Neural crest cell (in vitro differentiated cells): ENCODE results near the gene RNASEH1. TPM values are rescaled to one million over a fixed set of nuclear protein-coding genes. Genes with fewer than 3 reads are reported as not detected.
"Not testable (repeated sequence)": the region's sequence is repeated elsewhere in the genome, so short reads cannot be mapped to it uniquely, and the experiment has no call there.

Experiments
- DNase-seq: peaks from one replicate; pipeline ENCODE4 v3.0.0; 2021; ENCODE audit warnings: low read depth, mixed read lengths, low spot score
- H3K27ac Mint-ChIP-seq: one replicate; pipeline ENCODE4 v1.8.0; 2021; ENCODE audit warnings: mild to moderate bottlenecking, mixed read lengths; ENCODE audit not compliant: unreplicated experiment
- H3K27me3 Mint-ChIP-seq: 2 replicates; pipeline ENCODE4 v1.8.0; 2021; ENCODE audit warnings: low read depth, mild to moderate bottlenecking, mixed read lengths
- H3K36me3 Mint-ChIP-seq: 2 replicates; pipeline ENCODE4 v1.8.0; 2021; ENCODE audit warnings: low read depth, mild to moderate bottlenecking, mixed read lengths
- H3K4me1 Mint-ChIP-seq: 2 replicates; pipeline ENCODE4 v1.8.0; 2021; ENCODE audit warnings: mixed read lengths
- H3K4me3 Mint-ChIP-seq: one replicate; pipeline ENCODE4 v1.8.0; 2021; ENCODE audit warnings: mild to moderate bottlenecking, mixed read lengths
- H3K9me3 Mint-ChIP-seq: 2 replicates; pipeline ENCODE4 v1.8.0; 2021; ENCODE audit warnings: mixed read lengths
- CTCF ChIP-seq: fragments of 200-600 bp; sonication (generic); conservative IDR thresholded peaks from 2 replicates; pipeline ENCODE4 v1.5.0; 2021; ENCODE audit warnings: antibody characterized with exemption, mild to moderate bottlenecking
- total RNA-seq: library from RNA; stranded (reverse); gene quantifications from 2 replicates; pipeline ENCODE4 v1.2.1, GENCODE V29; 2021

The RNASEH1 gene
- total RNA-seq, 1 donor from 2014 or later, result 33.7 TPM

GRCh38 chr2:3581367-3582262 is 23.5 kb upstream of the RNASEH1 start:
- peaks cover 39% of the 10 kb centered on the region for H3K36me3 Mint-ChIP-seq
- H3K27ac Mint-ChIP-seq, result no peak overlapping the region
- H3K4me3 Mint-ChIP-seq, result no peak overlapping the region
- H3K4me1 Mint-ChIP-seq, result peaks cover 34% of the 10 kb centered on the region
- DNase-seq, result no peak
- H3K9me3 Mint-ChIP-seq, result no peaks in the 10 kb centered on the region
- TF ChIP-seq CTCF, result no peak
- no peaks in the 10 kb centered on the region for H3K27me3 Mint-ChIP-seq

GRCh38 chr2:3580449-3580848 is 22.3 kb upstream of the RNASEH1 start:
- Mint-ChIP-seq H3K36me3 (peaks cover 44% of the 10 kb centered on the region), H3K27ac (no peak overlapping the region), H3K27me3 (no peaks in the 10 kb centered on the region), H3K4me3 (peak overlapping the region; percentile 21), H3K4me1 (peaks cover 43% of the 10 kb centered on the region), H3K9me3 (no peaks in the 10 kb centered on the region)
- TF ChIP-seq CTCF, result no peak
- DNase-seq, result no peak

GRCh38 chr2:3578987-3579386 is 20.9 kb upstream of the RNASEH1 start:
- H3K4me1 Mint-ChIP-seq, result peaks cover 53% of the 10 kb centered on the region
- H3K4me3 Mint-ChIP-seq, result peak overlapping the region; percentile 98
- H3K36me3 Mint-ChIP-seq, result peaks cover 44% of the 10 kb centered on the region
- H3K9me3 Mint-ChIP-seq, result no peaks in the 10 kb centered on the region
- DNase-seq, result no peak
- no peak overlapping the region for H3K27ac Mint-ChIP-seq
- no peaks in the 10 kb centered on the region for H3K27me3 Mint-ChIP-seq
- TF ChIP-seq CTCF, result no peak

GRCh38 chr2:3576263-3576630 is 18.1 kb upstream of the RNASEH1 start:
- not testable (repeated sequence) for DNase-seq, H3K27me3 Mint-ChIP-seq, H3K9me3 Mint-ChIP-seq
- H3K4me3 Mint-ChIP-seq, result peak overlapping the region; percentile 98
- H3K4me1 Mint-ChIP-seq, result peaks cover 53% of the 10 kb centered on the region
- H3K27ac Mint-ChIP-seq, result peak overlapping the region; percentile 99
- H3K36me3 Mint-ChIP-seq, result peaks cover 37% of the 10 kb centered on the region

GRCh38 chr2:3575534-3576262 is 17.6 kb upstream of the RNASEH1 start:
- Mint-ChIP-seq H3K36me3 (peaks cover 37% of the 10 kb centered on the region), H3K27me3 (no peaks in the 10 kb centered on the region), H3K4me3 (peak overlapping the region; percentile 98), H3K4me1 (peaks cover 53% of the 10 kb centered on the region), H3K27ac (peak overlapping the region; percentile 99), H3K9me3 (no peaks in the 10 kb centered on the region)
- DNase-seq, result peak; percentile 9
- no peak for TF ChIP-seq CTCF

- Mint-ChIP-seq H3K4me3 (peak overlapping the region; percentile 98), H3K36me3 (peaks cover 28% of the 10 kb centered on the region), H3K9me3 (no peaks in the 10 kb centered on the region), H3K4me1 (peaks cover 44% of the 10 kb centered on the region), H3K27ac (no peak overlapping the region), H3K27me3 (no peaks in the 10 kb centered on the region)
- TF ChIP-seq CTCF, result no peak
- no peak for DNase-seq
These were observed 16.0 kb upstream of the RNASEH1 start for GRCh38 chr2:3574155-3574554.
